ENCODE results near the gene GFER. TPM values are rescaled to one million over a fixed set of nuclear protein-coding genes. Genes with fewer than 3 reads are reported as not detected.

GFER gene
- total RNA-seq, 2 donors from 2014 or later = 13.2 to 35.9 TPM

- TF ChIP-seq POLR2A (IDR thresholded peaks at IDR 0.05) = no peak
- TF ChIP-seq, protein P1, sequence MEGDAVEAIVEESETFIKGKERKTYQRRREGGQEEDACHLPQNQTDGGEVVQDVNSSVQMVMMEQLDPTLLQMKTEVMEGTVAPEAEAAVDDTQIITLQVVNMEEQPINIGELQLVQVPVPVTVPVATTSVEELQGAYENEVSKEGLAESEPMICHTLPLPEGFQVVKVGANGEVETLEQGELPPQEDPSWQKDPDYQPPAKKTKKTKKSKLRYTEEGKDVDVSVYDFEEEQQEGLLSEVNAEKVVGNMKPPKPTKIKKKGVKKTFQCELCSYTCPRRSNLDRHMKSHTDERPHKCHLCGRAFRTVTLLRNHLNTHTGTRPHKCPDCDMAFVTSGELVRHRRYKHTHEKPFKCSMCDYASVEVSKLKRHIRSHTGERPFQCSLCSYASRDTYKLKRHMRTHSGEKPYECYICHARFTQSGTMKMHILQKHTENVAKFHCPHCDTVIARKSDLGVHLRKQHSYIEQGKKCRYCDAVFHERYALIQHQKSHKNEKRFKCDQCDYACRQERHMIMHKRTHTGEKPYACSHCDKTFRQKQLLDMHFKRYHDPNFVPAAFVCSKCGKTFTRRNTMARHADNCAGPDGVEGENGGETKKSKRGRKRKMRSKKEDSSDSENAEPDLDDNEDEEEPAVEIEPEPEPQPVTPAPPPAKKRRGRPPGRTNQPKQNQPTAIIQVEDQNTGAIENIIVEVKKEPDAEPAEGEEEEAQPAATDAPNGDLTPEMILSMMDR (IDR thresholded peaks at IDR 0.05) = peak in 3 of 7 experiments; percentile 15 to 30 (median 15)
- peak overlapping the region; percentile 90 to 97 (median 95) for H3K27ac ChIP-seq
- H3K4me1 ChIP-seq = peaks cover 46% of the 10 kb centered on the region
- intact Hi-C loops (cut with DNase I) = no loop called here
- 5 to 22% methylated on average over 26 to 42 of the region's 44 CpGs for WGBS, 2 donors
- no peaks in the 10 kb centered on the region for H3K9me3 ChIP-seq
- ATAC-seq (peak; percentile 23), DNase-seq (peak in 2 of 4 donors; percentile 50 to 59)
- H3K4me3 ChIP-seq = peak overlapping the region; percentile 20 to 68
- peaks cover 4 to 8% of the 10 kb centered on the region in 2 donors for H3K36me3 ChIP-seq (replicated peaks in 1 of 2; ENCODE audit: insufficient read depth in 1 of 2, low read depth in 2 of 2)
- H3K27me3 ChIP-seq = no peaks in the 10 kb centered on the region
Measured at GRCh38 chr16:1963806-1964505, 20.0 kb upstream of the GFER start.

GRCh38 chr16:1964506-1965395 is 19.2 kb upstream of the GFER start, which contains the start of gene RPS2:
Gene RPS2 (minus strand): TSS chr16:1964826. CDS start chr16:1964625, 201 bp downstream.
- ATAC-seq = peak; percentile 97
- peak; percentile 93 to 99 (median 99) for TF ChIP-seq POLR2A (IDR thresholded peaks at IDR 0.05)
- TF ChIP-seq, protein P1 (IDR thresholded peaks at IDR 0.05) = no peak
- intact Hi-C loops (cut with DNase I) = no loop called here
- Histone ChIP-seq H3K36me3 (replicated peaks in 1 of 2; ENCODE audit: insufficient read depth in 1 of 2, low read depth in 2 of 2) (peaks cover 4 to 8% of the 10 kb centered on the region in 2 donors), H3K4me3 (peak within 1 kb of the TSS; percentile 68 to 78), H3K9me3 (no peaks in the 10 kb centered on the region), H3K27ac (peak within 1 kb of the TSS; percentile 90 to 97 (median 95)), H3K4me1 (peaks cover 43% of the 10 kb centered on the region), H3K27me3 (no peaks in the 10 kb centered on the region)
- 0 to 1% methylated on average over 7 to 93 of the region's 97 CpGs for WGBS, 2 donors
- DNase-seq = peak; percentile 98 to 100 (median 100)

DNA sequence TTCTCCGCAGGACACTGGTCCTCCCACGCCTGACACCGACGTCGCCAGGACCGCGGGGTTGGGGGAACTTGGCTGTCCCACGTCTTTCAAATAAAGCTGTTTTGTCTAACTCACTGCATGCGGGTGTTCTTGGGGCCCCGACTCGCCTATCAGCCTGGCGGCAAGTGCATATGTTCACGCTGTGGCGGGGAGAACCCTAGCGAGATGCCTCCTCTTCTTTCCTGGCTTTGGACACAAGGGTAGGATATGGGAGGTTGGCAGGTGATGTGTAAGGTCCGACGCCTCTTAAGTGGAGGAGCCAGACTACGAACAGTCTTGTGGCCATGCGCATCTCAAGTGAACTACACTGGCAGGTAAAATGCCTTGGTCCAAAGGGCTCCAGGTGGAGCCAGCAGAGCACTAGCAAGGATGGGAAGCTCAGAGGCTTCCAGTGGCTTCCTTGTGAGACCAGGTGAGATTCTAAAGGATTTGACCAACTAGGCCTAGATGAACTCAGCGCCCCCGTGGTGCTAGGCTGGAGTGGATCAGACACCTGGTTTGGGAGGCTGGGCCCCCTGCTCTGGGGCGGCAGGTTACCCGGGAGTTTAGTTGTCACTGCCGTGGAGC is 18.5 kb upstream of the GFER start:
- Histone ChIP-seq H3K27me3 (no peaks in the 10 kb centered on the region), H3K9me3 (no peaks in the 10 kb centered on the region), H3K36me3 (replicated peaks in 1 of 2; ENCODE audit: insufficient read depth in 1 of 2, low read depth in 2 of 2) (peaks cover 4 to 8% of the 10 kb centered on the region in 2 donors), H3K4me3 (peak overlapping the region; percentile 68 to 78), H3K27ac (peak overlapping the region; percentile 90 to 97 (median 95)), H3K4me1 (peaks cover 38% of the 10 kb centered on the region)
- TF ChIP-seq, protein P1 (IDR thresholded peaks at IDR 0.05) = no peak
- TF ChIP-seq POLR2A (IDR thresholded peaks at IDR 0.05) = no peak
- no peak for DNase-seq
- intact Hi-C loops (cut with DNase I) = no loop called here
- 4 to 16% methylated on average over 7 to 24 of the region's 24 CpGs for WGBS, 2 donors
- no peak for ATAC-seq

DNA sequence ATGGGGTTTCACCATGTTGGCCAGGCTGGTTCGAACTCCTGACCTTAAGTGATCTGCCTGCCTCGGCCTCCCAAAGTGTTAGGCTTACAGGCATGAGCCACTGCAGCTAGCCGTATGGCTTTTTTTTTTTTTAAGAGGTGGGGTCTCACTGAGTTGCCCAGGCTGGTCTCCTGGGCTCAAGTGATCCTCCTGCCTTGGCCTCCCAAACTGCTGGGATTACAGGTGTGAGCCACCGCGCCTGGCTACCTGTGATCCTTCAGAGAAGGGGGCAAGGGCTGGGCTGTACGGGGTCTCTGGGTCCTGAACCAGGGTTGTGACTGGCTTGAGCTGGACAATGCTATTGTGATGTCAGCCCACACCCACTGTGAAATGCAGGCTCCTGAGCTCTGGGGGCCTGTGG is 17.5 kb upstream of the GFER start, which contains the start of gene RNF151:
Gene RNF151 (plus strand): TSS at position 397 of the 400 bp plus-strand sequence. CDS start 26 bp downstream, outside the sequence.
- DNase-seq = no peak
- no peaks in the 10 kb centered on the region for H3K27me3 ChIP-seq
- WGBS, 2 donors = 95 to 96% methylated on average over 5 to 6 of the region's 6 CpGs
- peaks cover 38% of the 10 kb centered on the region for H3K4me1 ChIP-seq
- H3K27ac ChIP-seq = peak within 1 kb of the TSS in 2 of 4 donors; percentile 96 to 97
- intact Hi-C loops (cut with DNase I) = no loop called here
- H3K9me3 ChIP-seq = no peaks in the 10 kb centered on the region
- TF ChIP-seq, protein P1 (IDR thresholded peaks at IDR 0.05) = no peak
- no peak for TF ChIP-seq POLR2A (IDR thresholded peaks at IDR 0.05)
- ATAC-seq = no peak
- H3K4me3 ChIP-seq = peak within 1 kb of the TSS in 1 of 2 donors; percentile 68
- H3K36me3 ChIP-seq (replicated peaks in 1 of 2; ENCODE audit: insufficient read depth in 1 of 2, low read depth in 2 of 2) = peaks cover 4 to 8% of the 10 kb centered on the region in 2 donors

Measured in body of pancreas (tissue), 4 donors.